HG03432 (cell line): ENCODE data around the gene FGB.

ENCODE experiments used
- ATAC-seq: cut with Tn5 transposase; IDR thresholded peaks from one replicate; pipeline ENCODE4 v1.9.1; 2021; ENCODE audit warnings: mild to moderate bottlenecking, moderate library complexity; ENCODE audit not compliant: unreplicated experiment

Gene FGB

GRCh38 chr4:154562697-154563254 is at the start of gene FGB:
FGB (plus strand) TSS chr4:154563011; CDS start chr4:154563019, 8 bp downstream.
- ATAC-seq = no peak

GRCh38 chr4:154516318-154517029 is 46.3 kb upstream of the FGB start:
- ATAC-seq = no peak

GRCh38 chr4:154517591-154517990 is 45.2 kb upstream of the FGB start:
- no peak for ATAC-seq

- no peak for ATAC-seq
Observed at GRCh38 chr4:154519214-154519613, 43.6 kb upstream of the FGB start.

GRCh38 chr4:154521607-154522006 is 41.2 kb upstream of the FGB start:
- ATAC-seq = no peak

GRCh38 chr4:154526151-154526550 is 36.7 kb upstream of the FGB start:
- no peak for ATAC-seq

- ATAC-seq = no peak
Observed at GRCh38 chr4:154527308-154527707, 35.5 kb upstream of the FGB start.

- ATAC-seq = no peak
Observed at GRCh38 chr4:154528869-154529268, 33.9 kb upstream of the FGB start.

- no peak for ATAC-seq
Observed at GRCh38 chr4:154529728-154530519, 32.9 kb upstream of the FGB start.

GRCh38 chr4:154534296-154534695 is 28.5 kb upstream of the FGB start:
- no peak for ATAC-seq

GRCh38 chr4:154542271-154542879 is 20.4 kb upstream of the FGB start:
- ATAC-seq = no peak

- ATAC-seq = no peak
Observed at GRCh38 chr4:154545689-154546088, 17.1 kb upstream of the FGB start.

- peak; percentile 99 for ATAC-seq
Observed at GRCh38 chr4:154549894-154550790, 12.7 kb upstream of the FGB start, which contains the start of gene PLRG1. PLRG1 (minus strand) TSS chr4:154550400; CDS start chr4:154550308, 92 bp downstream.

- peak; percentile 48 for ATAC-seq
Observed at GRCh38 chr4:154551872-154552686, 10.7 kb upstream of the FGB start.

- peak; percentile 27 for ATAC-seq
Observed at GRCh38 chr4:154559141-154559493, 3.7 kb upstream of the FGB start.

- ATAC-seq = peak; percentile 91
Observed at GRCh38 chr4:154559494-154560418, 3.1 kb upstream of the FGB start.

GRCh38 chr4:154560419-154560801 is 2.4 kb upstream of the FGB start:
- peak; percentile 45 for ATAC-seq

- peak; percentile 10 for ATAC-seq
Observed at GRCh38 chr4:154560824-154561231, 2.0 kb upstream of the FGB start.

GRCh38 chr4:154564311-154564710 is 1.5 kb downstream of the FGB start:
- no peak for ATAC-seq
